ENCODE data around the gene PEAK3. TPM values are rescaled to one million over a fixed set of nuclear protein-coding genes. Genes with fewer than 3 reads are reported as not detected.

The PEAK3 gene
- total and polyA plus RNA-seq, 2 donors (not counting 1 experiment from before 2014, with no cell fraction given), result not detected

GRCh38 chr19:2237051-2237868 lies 44.7 kb downstream of the PEAK3 start:
- peak overlapping the region; percentile 55 for H3K4me2 ChIP-seq (ENCODE audit: extremely low read depth, insufficient read depth, low read length)
- no peak for DNase-seq (ENCODE audit: low read depth in 2 of 2)
- peak overlapping the region; percentile 88 for H3K9ac ChIP-seq (ENCODE audit: insufficient read depth, low read length)
- H3K4me3 ChIP-seq (replicated peaks in 1 of 4; ENCODE audit: control extremely low read depth in 1 of 4, insufficient read depth in 1 of 4, low read depth in 3 of 4, low read length in 4 of 4), result peak overlapping the region; percentile 65 to 92 (median 77)
- H3K9me3 ChIP-seq (ENCODE audit: control insufficient read depth, insufficient read depth, low read depth, low read length), result no peaks in the 10 kb centered on the region
- H3K27ac ChIP-seq (ENCODE audit: insufficient read depth, low read length), result peak overlapping the region; percentile 84
- H3K36me3 ChIP-seq (ENCODE audit: control insufficient read depth, insufficient read depth, low read length), result peaks cover 20% of the 10 kb centered on the region
- no peak overlapping the region for H2AFZ ChIP-seq (ENCODE audit: low read length)
- H3K79me2 ChIP-seq (ENCODE audit: control insufficient read depth, insufficient read depth, low read length), result peaks cover 88% of the 10 kb centered on the region
- peaks cover 11% of the 10 kb centered on the region for H3K4me1 ChIP-seq (ENCODE audit: control insufficient read depth, extremely low read depth, insufficient read depth, low read length)
- peaks cover 4% of the 10 kb centered on the region for H4K20me1 ChIP-seq (ENCODE audit: control insufficient read depth, extremely low read depth, insufficient read depth, low read length)
- TF ChIP-seq CTCF (conservative IDR thresholded peaks at IDR 0.05 in 1 of 2, IDR thresholded peaks at IDR 0.05 in 1 of 2; ENCODE audit: low read depth in 1 of 2, low read length in 2 of 2) (no peak), EZH2 (IDR thresholded peaks at IDR 0.05; ENCODE audit: low read length, missing control alignments) (no peak)
- no peaks in the 10 kb centered on the region for H3K27me3 ChIP-seq (ENCODE audit: control insufficient read depth, insufficient read depth, low read length)

DNA sequence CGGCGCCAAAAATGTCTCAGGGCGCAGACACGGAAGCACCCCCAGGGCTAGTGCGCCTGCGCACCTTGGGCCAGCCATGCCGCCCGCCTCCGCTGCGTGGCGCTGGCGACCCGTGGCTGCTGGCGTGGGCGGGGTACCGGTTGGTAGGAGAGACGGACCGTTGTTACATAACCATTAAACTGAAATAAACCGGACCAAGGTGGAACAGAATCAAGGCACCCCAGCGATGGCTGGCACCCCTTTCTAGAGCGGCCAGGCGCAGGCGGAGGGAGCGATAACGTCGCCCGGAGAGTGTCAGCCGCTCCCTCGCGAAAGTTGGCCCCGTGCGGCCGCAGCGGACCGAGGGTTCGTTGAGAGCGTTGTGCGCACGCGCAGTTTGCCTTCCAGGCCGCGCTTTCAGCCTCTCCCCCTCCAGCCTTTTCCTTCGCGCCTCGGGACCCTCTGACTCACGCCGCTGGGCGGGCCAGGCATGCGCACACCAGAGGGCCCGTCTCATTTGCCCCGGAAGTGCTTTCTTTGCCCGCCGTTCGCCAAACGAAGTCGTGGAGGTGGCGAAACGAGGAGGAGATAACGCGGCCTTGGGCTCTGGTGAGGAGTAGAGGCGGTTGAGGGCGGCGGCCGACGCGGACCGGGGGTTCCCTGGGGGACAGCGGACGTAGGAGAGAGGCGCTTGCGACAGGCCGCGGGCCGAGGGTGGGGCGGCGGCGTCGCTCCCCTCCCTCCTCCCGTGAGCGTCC lies 45.5 kb downstream of the PEAK3 start, which contains the start of the genes PLEKHJ1 and SF3A2:
Gene PLEKHJ1, minus strand, starts transcription at position 16 of the 737 bp plus-strand sequence. CDS start 81 bp downstream, outside the sequence.
Gene SF3A2, plus strand, starts transcription at position 511 of the 737 bp plus-strand sequence. CDS start 6,595 bp downstream, outside the sequence.
- Histone ChIP-seq H3K4me1 (ENCODE audit: control insufficient read depth, extremely low read depth, insufficient read depth, low read length) (peaks cover 11% of the 10 kb centered on the region), H3K36me3 (ENCODE audit: control insufficient read depth, insufficient read depth, low read length) (peaks cover 18% of the 10 kb centered on the region)
- TF ChIP-seq CTCF (conservative IDR thresholded peaks at IDR 0.05 in 1 of 2, IDR thresholded peaks at IDR 0.05 in 1 of 2; ENCODE audit: low read depth in 1 of 2, low read length in 2 of 2) (peak; percentile 86 to 97), EZH2 (IDR thresholded peaks at IDR 0.05; ENCODE audit: low read length, missing control alignments) (no peak)

DNA sequence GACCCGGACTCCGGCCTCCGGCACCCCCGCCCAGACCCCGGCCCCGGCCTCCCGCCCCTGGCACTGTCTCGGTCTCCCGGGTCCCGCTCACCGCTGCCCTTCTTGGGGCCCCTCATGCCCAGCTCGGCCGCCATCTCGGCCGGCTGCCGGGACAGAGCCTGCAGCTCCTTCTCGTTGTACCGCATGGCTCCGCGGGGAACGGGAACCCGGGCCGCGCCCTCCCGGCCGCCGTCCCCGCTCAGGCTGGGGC lies 46.0 kb downstream of the PEAK3 start:
- TF ChIP-seq CTCF (conservative IDR thresholded peaks at IDR 0.05 in 1 of 2, IDR thresholded peaks at IDR 0.05 in 1 of 2; ENCODE audit: low read depth in 1 of 2, low read length in 2 of 2) (no peak), EZH2 (IDR thresholded peaks at IDR 0.05; ENCODE audit: low read length, missing control alignments) (no peak)
- H3K27me3 ChIP-seq (ENCODE audit: control insufficient read depth, insufficient read depth, low read length), result no peaks in the 10 kb centered on the region
- peak overlapping the region; percentile 88 for H3K9ac ChIP-seq (ENCODE audit: insufficient read depth, low read length)
- peaks cover 4% of the 10 kb centered on the region for H4K20me1 ChIP-seq (ENCODE audit: control insufficient read depth, extremely low read depth, insufficient read depth, low read length)
- H3K36me3 ChIP-seq (ENCODE audit: control insufficient read depth, insufficient read depth, low read length), result peaks cover 22% of the 10 kb centered on the region
- DNase-seq (ENCODE audit: low read depth in 2 of 2), result no peak
- H2AFZ ChIP-seq (ENCODE audit: low read length), result no peak overlapping the region
- no peaks in the 10 kb centered on the region for H3K9me3 ChIP-seq (ENCODE audit: control insufficient read depth, insufficient read depth, low read depth, low read length)
- H3K79me2 ChIP-seq (ENCODE audit: control insufficient read depth, insufficient read depth, low read length), result peaks cover 79% of the 10 kb centered on the region
- peak overlapping the region; percentile 76 to 92 (median 86) for H3K4me3 ChIP-seq (replicated peaks in 1 of 4; ENCODE audit: control extremely low read depth in 1 of 4, insufficient read depth in 1 of 4, low read depth in 3 of 4, low read length in 4 of 4)
- peak overlapping the region; percentile 84 for H3K27ac ChIP-seq (ENCODE audit: insufficient read depth, low read length)
- no peak overlapping the region for H3K4me2 ChIP-seq (ENCODE audit: extremely low read depth, insufficient read depth, low read length)
- H3K4me1 ChIP-seq (ENCODE audit: control insufficient read depth, extremely low read depth, insufficient read depth, low read length), result peaks cover 11% of the 10 kb centered on the region

More for the DNA sequence above, 45.5 kb downstream of the PEAK3 start, which contains the start of the genes PLEKHJ1 and SF3A2:
- Histone ChIP-seq H3K4me3 (replicated peaks in 1 of 4; ENCODE audit: control extremely low read depth in 1 of 4, insufficient read depth in 1 of 4, low read depth in 3 of 4, low read length in 4 of 4) (peak within 1 kb of the TSS; percentile 76 to 92 (median 86)), H3K27ac (ENCODE audit: insufficient read depth, low read length) (peak within 1 kb of the TSS; percentile 84), H2AFZ (ENCODE audit: low read length) (peak within 1 kb of the TSS; percentile 86), H3K9ac (ENCODE audit: insufficient read depth, low read length) (peak within 1 kb of the TSS; percentile 88), H3K27me3 (ENCODE audit: control insufficient read depth, insufficient read depth, low read length) (no peaks in the 10 kb centered on the region), H4K20me1 (ENCODE audit: control insufficient read depth, extremely low read depth, insufficient read depth, low read length) (peaks cover 4% of the 10 kb centered on the region), H3K9me3 (ENCODE audit: control insufficient read depth, insufficient read depth, low read depth, low read length) (no peaks in the 10 kb centered on the region), H3K79me2 (ENCODE audit: control insufficient read depth, insufficient read depth, low read length) (peaks cover 83% of the 10 kb centered on the region), H3K4me2 (ENCODE audit: extremely low read depth, insufficient read depth, low read length) (peak within 1 kb of the TSS; percentile 77)
- peak; percentile 95 to 98 for DNase-seq (ENCODE audit: low read depth in 2 of 2)
